ENCODE results near the gene ALOX15B.
"Not testable (repeated sequence)": the region's sequence is repeated elsewhere in the genome, so short reads cannot be mapped to it uniquely, and the experiment has no call there.

Gene ALOX15B

GRCh38 chr17:8013731-8014557 is 24.9 kb upstream of the ALOX15B start:
- no peak for DNase-seq (ENCODE audit: low spot score)

- no peak for DNase-seq (ENCODE audit: low spot score)
Measured at GRCh38 chr17:8014558-8014850, 24.4 kb upstream of the ALOX15B start.

- no peak for DNase-seq (ENCODE audit: low spot score)
Measured at GRCh38 chr17:8015236-8015956, 23.5 kb upstream of the ALOX15B start.

- DNase-seq (ENCODE audit: low spot score): no peak
Measured at GRCh38 chr17:8015957-8016631, 22.8 kb upstream of the ALOX15B start.

- DNase-seq (ENCODE audit: low spot score): no peak
Measured at GRCh38 chr17:8016632-8017424, 22.0 kb upstream of the ALOX15B start.

GRCh38 chr17:8018436-8018835 is 20.4 kb upstream of the ALOX15B start:
- DNase-seq (ENCODE audit: low spot score): no peak

- DNase-seq (ENCODE audit: low spot score): no peak
Measured at GRCh38 chr17:8019166-8019565, 19.7 kb upstream of the ALOX15B start.

GRCh38 chr17:8019665-8020650 is 18.9 kb upstream of the ALOX15B start:
- DNase-seq (ENCODE audit: low spot score): no peak

GRCh38 chr17:8020776-8021564 is 17.9 kb upstream of the ALOX15B start:
- no peak for DNase-seq (ENCODE audit: low spot score)

- DNase-seq (ENCODE audit: low spot score): no peak
Measured at GRCh38 chr17:8021565-8022359, 17.1 kb upstream of the ALOX15B start.

GRCh38 chr17:8022360-8023003 is 16.4 kb upstream of the ALOX15B start:
- DNase-seq (ENCODE audit: low spot score): no peak

- not testable (repeated sequence) for DNase-seq (ENCODE audit: low spot score)
Measured at GRCh38 chr17:8024161-8024560, 14.7 kb upstream of the ALOX15B start.

- DNase-seq (ENCODE audit: low spot score): no peak
Measured at GRCh38 chr17:8025176-8025911, 13.5 kb upstream of the ALOX15B start.

- DNase-seq (ENCODE audit: low spot score): no peak
Measured at GRCh38 chr17:8029121-8029520, 9.7 kb upstream of the ALOX15B start.

- no peak for DNase-seq (ENCODE audit: low spot score)
Measured at GRCh38 chr17:8031261-8031661, 7.6 kb upstream of the ALOX15B start.

GRCh38 chr17:8031950-8032349 is 6.9 kb upstream of the ALOX15B start:
- no peak for DNase-seq (ENCODE audit: low spot score)

GRCh38 chr17:8032442-8032841 is 6.4 kb upstream of the ALOX15B start:
- no peak for DNase-seq (ENCODE audit: low spot score)

- DNase-seq (ENCODE audit: low spot score): no peak
Measured at GRCh38 chr17:8039611-8040168, 831 bp downstream of the ALOX15B start.
